Measurements from ENCODE around the gene C1QTNF12.

- TF ChIP-seq POLR2A (IDR thresholded peaks at IDR 0.05), result no peak
- no peak for TF ChIP-seq EP300 (IDR thresholded peaks at IDR 0.05)
Observed at GRCh38 chr1:1268284-1268682, 21.8 kb upstream of the C1QTNF12 start.

All from sigmoid colon (tissue), 4 donors.